Gastroesophageal sphincter (tissue), 3 donors: ENCODE measurements around the gene ZNF443.

Experiments used
- POLR2A ChIP-seq, 2 donors: fragments of 450-650 bp; IDR thresholded peaks; one replicate each; pipeline ENCODE4 v1.6.1; 2017; ENCODE audit warnings: antibody characterized with exemption in 2 of 2, mild to moderate bottlenecking in 2 of 2, moderate library complexity in 1 of 2
- TF ChIP-seq, protein P1 (sequence below), 4 experiments: fragments of 200-600 bp in 2 of 4; fragments of 450-650 bp in 2 of 4; sonication (generic) in 1 of 4; IDR thresholded peaks; one replicate each; pipeline ENCODE4 v1.5.1; 2017 to 2019; ENCODE audit warnings: antibody characterized with exemption in 4 of 4, mild to moderate bottlenecking in 2 of 4, moderate library complexity in 2 of 4

- peak in 1 of 2 donors; percentile 38 for TF ChIP-seq POLR2A (IDR thresholded peaks at IDR 0.05)
- TF ChIP-seq, protein P1, sequence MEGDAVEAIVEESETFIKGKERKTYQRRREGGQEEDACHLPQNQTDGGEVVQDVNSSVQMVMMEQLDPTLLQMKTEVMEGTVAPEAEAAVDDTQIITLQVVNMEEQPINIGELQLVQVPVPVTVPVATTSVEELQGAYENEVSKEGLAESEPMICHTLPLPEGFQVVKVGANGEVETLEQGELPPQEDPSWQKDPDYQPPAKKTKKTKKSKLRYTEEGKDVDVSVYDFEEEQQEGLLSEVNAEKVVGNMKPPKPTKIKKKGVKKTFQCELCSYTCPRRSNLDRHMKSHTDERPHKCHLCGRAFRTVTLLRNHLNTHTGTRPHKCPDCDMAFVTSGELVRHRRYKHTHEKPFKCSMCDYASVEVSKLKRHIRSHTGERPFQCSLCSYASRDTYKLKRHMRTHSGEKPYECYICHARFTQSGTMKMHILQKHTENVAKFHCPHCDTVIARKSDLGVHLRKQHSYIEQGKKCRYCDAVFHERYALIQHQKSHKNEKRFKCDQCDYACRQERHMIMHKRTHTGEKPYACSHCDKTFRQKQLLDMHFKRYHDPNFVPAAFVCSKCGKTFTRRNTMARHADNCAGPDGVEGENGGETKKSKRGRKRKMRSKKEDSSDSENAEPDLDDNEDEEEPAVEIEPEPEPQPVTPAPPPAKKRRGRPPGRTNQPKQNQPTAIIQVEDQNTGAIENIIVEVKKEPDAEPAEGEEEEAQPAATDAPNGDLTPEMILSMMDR (IDR thresholded peaks at IDR 0.05), result peak in 2 of 4 experiments; percentile 6 to 9
Measured at GRCh38 chr19:12440541-12441316, at the start of gene ZNF443.
